HG02885 (cell line): Measurements from ENCODE around the gene DNAJC1.
A peak's percentile ranks its signal among the peaks of the same experiment; 100 is the strongest.
"Not testable (repeated sequence)": the region's sequence is repeated elsewhere in the genome, so short reads cannot be mapped to it uniquely, and the experiment has no call there.

Experiments
- ATAC-seq: cut with Tn5 transposase; IDR thresholded peaks from one replicate; pipeline ENCODE4 v1.9.1; 2021; ENCODE audit warnings: mild to moderate bottlenecking; ENCODE audit not compliant: unreplicated experiment, poor library complexity

The DNAJC1 gene

GRCh38 chr10:22003177-22003963 lies at the start of gene DNAJC1:
Gene DNAJC1 (minus strand): TSS chr10:22003730. CDS start chr10:22003434, 296 bp downstream.
- ATAC-seq = peak; percentile 94

- ATAC-seq = no peak
These were observed 49.5 kb upstream of the DNAJC1 start for GRCh38 chr10:22053048-22053447.

- no peak for ATAC-seq
These were observed 46.1 kb upstream of the DNAJC1 start for GRCh38 chr10:22049635-22050034.

- ATAC-seq = no peak
These were observed 44.3 kb upstream of the DNAJC1 start for GRCh38 chr10:22047812-22048211.

- no peak for ATAC-seq
These were observed 39.8 kb upstream of the DNAJC1 start for GRCh38 chr10:22043327-22043633.

- ATAC-seq = no peak
These were observed 39.2 kb upstream of the DNAJC1 start for GRCh38 chr10:22042557-22043326.

- ATAC-seq = no peak
These were observed 30.8 kb upstream of the DNAJC1 start for GRCh38 chr10:22034333-22034732.

- ATAC-seq = not testable (repeated sequence)
These were observed 28.7 kb upstream of the DNAJC1 start for GRCh38 chr10:22032268-22032667.

- no peak for ATAC-seq
These were observed 26.9 kb upstream of the DNAJC1 start for GRCh38 chr10:22030421-22030820.

- ATAC-seq = no peak
These were observed 26.1 kb upstream of the DNAJC1 start for GRCh38 chr10:22029445-22030236.

- no peak for ATAC-seq
These were observed 24.1 kb upstream of the DNAJC1 start for GRCh38 chr10:22027364-22028238.

GRCh38 chr10:22026287-22026686 lies 22.8 kb upstream of the DNAJC1 start:
- no peak for ATAC-seq

GRCh38 chr10:22023508-22023907 lies 20.0 kb upstream of the DNAJC1 start:
- no peak for ATAC-seq

GRCh38 chr10:22022257-22023032 lies 18.9 kb upstream of the DNAJC1 start:
- no peak for ATAC-seq

- not testable (repeated sequence) for ATAC-seq
These were observed 17.6 kb upstream of the DNAJC1 start for GRCh38 chr10:22021144-22021543.

- no peak for ATAC-seq
These were observed 13.9 kb upstream of the DNAJC1 start for GRCh38 chr10:22017283-22018020.

- no peak for ATAC-seq
These were observed 12.6 kb upstream of the DNAJC1 start for GRCh38 chr10:22016046-22016705.

- ATAC-seq = no peak
These were observed 7.5 kb upstream of the DNAJC1 start for GRCh38 chr10:22010973-22011408.
